Osteocyte (in vitro differentiated cells): ENCODE measurements around the gene AP3D1. TPM values are rescaled to one million over a fixed set of nuclear protein-coding genes. Genes with fewer than 3 reads are reported as not detected.

Experiments
- DNase-seq: peaks from one replicate; pipeline ENCODE4 v3.0.0; 2021; ENCODE audit warnings: mixed read lengths; ENCODE audit not compliant: unreplicated experiment; ENCODE audit errors: extremely low spot score
- H3K27ac Mint-ChIP-seq: one replicate; pipeline ENCODE4 v1.8.0; 2021; ENCODE audit warnings: mild to moderate bottlenecking, mixed read lengths; ENCODE audit not compliant: unreplicated experiment
- H3K27me3 Mint-ChIP-seq: one replicate; pipeline ENCODE4 v1.8.0; 2021; ENCODE audit warnings: mixed read lengths; ENCODE audit not compliant: unreplicated experiment
- H3K36me3 Mint-ChIP-seq: one replicate; pipeline ENCODE4 v1.8.0; 2021; ENCODE audit warnings: mixed read lengths; ENCODE audit not compliant: unreplicated experiment
- H3K4me1 Mint-ChIP-seq: one replicate; pipeline ENCODE4 v1.8.0; 2021; ENCODE audit warnings: mixed read lengths; ENCODE audit not compliant: unreplicated experiment
- H3K4me3 Mint-ChIP-seq: one replicate; pipeline ENCODE4 v1.8.0; 2021; ENCODE audit warnings: mild to moderate bottlenecking, moderate library complexity, mixed read lengths; ENCODE audit not compliant: unreplicated experiment
- H3K9me3 Mint-ChIP-seq: one replicate; pipeline ENCODE4 v1.8.0; 2021; ENCODE audit warnings: mixed read lengths; ENCODE audit not compliant: unreplicated experiment
- CTCF ChIP-seq: fragments of 200-600 bp; sonication (generic); IDR thresholded peaks from 2 replicates; pipeline ENCODE4 v1.5.0; 2021; ENCODE audit warnings: antibody characterized with exemption, mild to moderate bottlenecking, moderate library complexity
- total RNA-seq: library from RNA; stranded (reverse); gene quantifications from 2 replicates; pipeline ENCODE4 v1.2.1, GENCODE V29; 2021

Gene AP3D1
- total RNA-seq, 1 donor from 2014 or later: 139 TPM

DNA sequence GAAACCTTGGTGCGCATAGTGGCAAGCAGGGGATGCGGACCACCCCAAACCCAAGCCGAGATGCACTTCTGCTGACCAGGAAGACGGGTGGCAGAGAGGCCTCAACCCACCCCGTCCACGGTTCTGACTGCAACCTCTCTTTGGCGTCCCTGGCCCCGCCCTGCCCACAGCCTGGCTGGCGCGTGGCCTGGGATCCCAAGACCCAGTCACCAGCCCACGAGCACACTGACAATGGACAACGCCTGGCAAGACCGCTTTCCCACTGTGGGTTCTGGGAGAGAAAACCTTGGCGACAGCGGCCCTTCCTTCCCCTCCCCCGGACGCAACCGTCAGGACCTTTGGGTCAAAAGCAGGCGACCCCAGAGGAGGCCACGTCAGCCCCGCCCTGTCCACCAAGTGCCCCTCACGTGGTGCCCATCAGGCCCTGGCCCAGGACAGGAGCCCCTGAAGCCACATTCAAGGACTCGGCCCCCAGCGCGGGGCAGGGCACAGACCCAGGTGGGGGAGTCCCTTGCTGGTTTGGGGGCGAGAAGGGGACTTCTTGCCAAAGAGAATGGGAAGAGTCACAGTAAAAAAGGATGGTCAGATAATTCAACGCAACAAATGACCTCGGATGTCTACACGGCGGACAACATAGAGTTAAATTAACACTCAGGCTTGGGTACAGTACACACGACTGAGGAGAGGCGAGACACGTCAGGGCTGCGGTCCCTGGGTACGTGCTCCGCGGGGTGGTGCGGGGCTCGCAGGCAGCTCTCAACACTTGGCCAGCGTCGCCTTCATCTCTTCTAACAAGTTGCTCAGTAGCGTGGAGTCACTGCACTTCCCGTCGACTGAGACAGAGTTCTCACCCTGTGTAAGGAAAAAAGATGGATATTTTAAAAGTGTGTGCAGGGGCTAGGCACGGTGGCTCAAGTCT is 49.7 kb downstream of the AP3D1 start:
- no peaks in the 10 kb centered on the region for H3K27me3 Mint-ChIP-seq
- TF ChIP-seq CTCF: no peak
- peaks cover 3% of the 10 kb centered on the region for H3K4me1 Mint-ChIP-seq
- H3K27ac Mint-ChIP-seq: no peak overlapping the region
- DNase-seq: no peak
- H3K9me3 Mint-ChIP-seq: no peaks in the 10 kb centered on the region
- peaks cover 36% of the 10 kb centered on the region for H3K36me3 Mint-ChIP-seq
- H3K4me3 Mint-ChIP-seq: no peak overlapping the region

DNA sequence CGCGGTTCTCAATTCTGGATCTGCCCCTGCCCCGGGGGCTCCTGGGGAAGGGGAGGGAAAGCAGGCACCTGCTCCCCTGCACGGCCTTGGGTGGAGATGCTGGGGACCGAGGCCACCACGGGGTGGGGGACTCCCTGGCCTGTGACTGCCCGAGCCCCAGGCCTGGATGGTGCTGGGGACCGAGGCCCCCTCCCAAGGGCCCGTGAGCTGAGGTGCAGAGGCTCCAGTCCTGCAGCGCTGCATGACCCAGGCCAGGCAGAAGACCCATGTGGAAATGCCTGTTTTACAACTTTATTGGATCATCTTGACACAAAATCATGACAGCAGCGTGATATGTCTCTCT is 50.7 kb downstream of the AP3D1 start:
- peaks cover 5% of the 10 kb centered on the region for H3K4me1 Mint-ChIP-seq
- no peak overlapping the region for H3K27ac Mint-ChIP-seq
- H3K36me3 Mint-ChIP-seq: peaks cover 26% of the 10 kb centered on the region
- no peaks in the 10 kb centered on the region for H3K27me3 Mint-ChIP-seq
- TF ChIP-seq CTCF: no peak
- no peaks in the 10 kb centered on the region for H3K9me3 Mint-ChIP-seq
- DNase-seq: no peak
- H3K4me3 Mint-ChIP-seq: no peak overlapping the region

DNA sequence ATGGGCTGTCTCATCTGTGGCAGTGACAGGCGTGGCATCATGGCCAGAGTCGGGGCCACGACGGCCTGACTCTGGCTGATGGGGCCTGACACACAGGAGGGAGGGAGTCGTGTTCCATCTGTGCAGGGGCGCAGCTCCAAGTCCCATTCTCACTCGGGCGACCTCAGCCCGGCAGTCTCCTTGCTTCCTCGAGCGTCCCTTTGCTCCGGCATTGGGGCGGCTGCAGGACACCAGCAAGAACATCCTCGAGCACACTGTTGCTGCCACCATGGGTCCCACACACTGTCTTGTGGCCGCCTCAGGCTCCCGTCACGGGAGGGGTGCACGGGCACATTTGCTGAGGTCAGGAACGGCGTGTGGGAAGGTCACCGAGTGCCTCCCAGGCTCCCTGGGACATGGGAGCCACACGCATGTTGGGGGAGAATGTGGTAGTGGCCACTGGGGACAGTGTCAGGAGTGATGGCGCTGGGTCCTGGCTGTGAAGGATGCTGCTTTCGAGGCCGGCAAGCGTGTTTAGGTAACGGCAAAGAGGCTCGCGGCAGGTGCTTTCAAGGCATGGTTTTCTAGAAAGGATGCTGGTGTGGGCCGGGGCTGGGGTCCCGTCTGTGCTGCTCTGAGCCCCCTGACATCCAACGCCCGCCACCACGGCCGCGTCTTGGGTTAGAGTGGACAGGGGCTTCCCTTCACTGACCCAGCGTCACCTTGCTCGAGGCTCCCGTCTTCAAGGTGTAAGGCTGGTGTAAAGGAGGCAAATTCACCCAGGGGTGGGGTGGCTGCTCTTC is 51.2 kb downstream of the AP3D1 start:
- Mint-ChIP-seq H3K36me3 (peaks cover 21% of the 10 kb centered on the region), H3K27me3 (no peaks in the 10 kb centered on the region), H3K4me1 (peaks cover 9% of the 10 kb centered on the region), H3K4me3 (no peak overlapping the region), H3K9me3 (no peaks in the 10 kb centered on the region), H3K27ac (no peak overlapping the region)
- TF ChIP-seq CTCF: no peak
- DNase-seq: no peak

- TF ChIP-seq CTCF: no peak
- H3K36me3 Mint-ChIP-seq: peaks cover 14% of the 10 kb centered on the region
- no peaks in the 10 kb centered on the region for H3K9me3 Mint-ChIP-seq
- H3K4me3 Mint-ChIP-seq: no peak overlapping the region
- H3K27me3 Mint-ChIP-seq: no peaks in the 10 kb centered on the region
- no peak overlapping the region for H3K27ac Mint-ChIP-seq
- DNase-seq: no peak
- peaks cover 19% of the 10 kb centered on the region for H3K4me1 Mint-ChIP-seq
These were observed 52.3 kb downstream of the AP3D1 start for GRCh38 chr19:2099054-2099501.

GRCh38 chr19:2097886-2098327 is 53.5 kb downstream of the AP3D1 start:
- Mint-ChIP-seq H3K27me3 (no peaks in the 10 kb centered on the region), H3K27ac (no peak overlapping the region), H3K9me3 (no peaks in the 10 kb centered on the region), H3K36me3 (peaks cover 7% of the 10 kb centered on the region), H3K4me3 (no peak overlapping the region), H3K4me1 (peaks cover 28% of the 10 kb centered on the region)
- TF ChIP-seq CTCF: no peak
- no peak for DNase-seq
